ENCODE measurements around the gene SLC25A29.

The SLC25A29 gene

GRCh38 chr14:100330388-100330931 lies 24.2 kb upstream of the SLC25A29 start:
- no peak overlapping the region for H3K4me2 ChIP-seq (ENCODE audit: low read depth, low read length, poor library complexity, severe bottlenecking)
- H3K36me3 ChIP-seq (ENCODE audit: insufficient read depth, low read length): no peaks in the 10 kb centered on the region
- no peak overlapping the region for H2AFZ ChIP-seq (ENCODE audit: low read length)
- no peaks in the 10 kb centered on the region for H3K9me2 ChIP-seq (replicated peaks; ENCODE audit: low read depth, low read length)
- H3F3A ChIP-seq (ENCODE audit: low read depth): no peaks in the 10 kb centered on the region
- H3K9ac ChIP-seq (ENCODE audit: low read depth, low read length, poor library complexity, severe bottlenecking): no peak overlapping the region
- TF ChIP-seq EZH2phosphoT487 (IDR thresholded peaks at IDR 0.05; ENCODE audit: borderline replicate concordance): no peak
- no peak for TF ChIP-seq CTCF (conservative IDR thresholded peaks at IDR 0.05; ENCODE audit: low read length)
- H3K4me1 ChIP-seq (ENCODE audit: insufficient read depth, low read length, poor library complexity, severe bottlenecking): no peaks in the 10 kb centered on the region
- no peaks in the 10 kb centered on the region for H3K79me2 ChIP-seq (ENCODE audit: insufficient read depth, low read length)
- H3K9me3 ChIP-seq (ENCODE audit: insufficient read depth, low read depth, low read length): no peaks in the 10 kb centered on the region
- H3K27me3 ChIP-seq (ENCODE audit: insufficient read depth, low read length, poor library complexity, severe bottlenecking): no peaks in the 10 kb centered on the region
- no peaks in the 10 kb centered on the region for H4K20me1 ChIP-seq (ENCODE audit: insufficient read depth, low read length, poor library complexity, severe bottlenecking)
- no peak overlapping the region for H3K4me3 ChIP-seq (ENCODE audit: low read length, poor library complexity, severe bottlenecking)

- no peaks in the 10 kb centered on the region for H3K36me3 ChIP-seq (ENCODE audit: insufficient read depth, low read length)
- H3K4me2 ChIP-seq (ENCODE audit: low read depth, low read length, poor library complexity, severe bottlenecking): no peak overlapping the region
- H2AFZ ChIP-seq (ENCODE audit: low read length): no peak overlapping the region
- H4K20me1 ChIP-seq (ENCODE audit: insufficient read depth, low read length, poor library complexity, severe bottlenecking): no peaks in the 10 kb centered on the region
- H3K9me3 ChIP-seq (ENCODE audit: insufficient read depth, low read depth, low read length): no peaks in the 10 kb centered on the region
- H3F3A ChIP-seq (ENCODE audit: low read depth): no peaks in the 10 kb centered on the region
- no peaks in the 10 kb centered on the region for H3K79me2 ChIP-seq (ENCODE audit: insufficient read depth, low read length)
- TF ChIP-seq EZH2phosphoT487 (IDR thresholded peaks at IDR 0.05; ENCODE audit: borderline replicate concordance) (no peak), CTCF (conservative IDR thresholded peaks at IDR 0.05; ENCODE audit: low read length) (no peak)
- H3K4me1 ChIP-seq (ENCODE audit: insufficient read depth, low read length, poor library complexity, severe bottlenecking): no peaks in the 10 kb centered on the region
- no peak overlapping the region for H3K4me3 ChIP-seq (ENCODE audit: low read length, poor library complexity, severe bottlenecking)
- no peak overlapping the region for H3K9ac ChIP-seq (ENCODE audit: low read depth, low read length, poor library complexity, severe bottlenecking)
- no peaks in the 10 kb centered on the region for H3K27me3 ChIP-seq (ENCODE audit: insufficient read depth, low read length, poor library complexity, severe bottlenecking)
- no peaks in the 10 kb centered on the region for H3K9me2 ChIP-seq (replicated peaks; ENCODE audit: low read depth, low read length)
These were observed 23.7 kb upstream of the SLC25A29 start for GRCh38 chr14:100330007-100330344.

- no peaks in the 10 kb centered on the region for H3K79me2 ChIP-seq (ENCODE audit: insufficient read depth, low read length)
- H3F3A ChIP-seq (ENCODE audit: low read depth): no peaks in the 10 kb centered on the region
- TF ChIP-seq EZH2phosphoT487 (IDR thresholded peaks at IDR 0.05; ENCODE audit: borderline replicate concordance) (no peak), CTCF (conservative IDR thresholded peaks at IDR 0.05; ENCODE audit: low read length) (no peak)
- no peaks in the 10 kb centered on the region for H3K4me1 ChIP-seq (ENCODE audit: insufficient read depth, low read length, poor library complexity, severe bottlenecking)
- H4K20me1 ChIP-seq (ENCODE audit: insufficient read depth, low read length, poor library complexity, severe bottlenecking): no peaks in the 10 kb centered on the region
- no peaks in the 10 kb centered on the region for H3K9me2 ChIP-seq (replicated peaks; ENCODE audit: low read depth, low read length)
- no peaks in the 10 kb centered on the region for H3K9me3 ChIP-seq (ENCODE audit: insufficient read depth, low read depth, low read length)
- no peak overlapping the region for H3K4me3 ChIP-seq (ENCODE audit: low read length, poor library complexity, severe bottlenecking)
- no peak overlapping the region for H3K9ac ChIP-seq (ENCODE audit: low read depth, low read length, poor library complexity, severe bottlenecking)
- H3K27me3 ChIP-seq (ENCODE audit: insufficient read depth, low read length, poor library complexity, severe bottlenecking): no peaks in the 10 kb centered on the region
- no peak overlapping the region for H2AFZ ChIP-seq (ENCODE audit: low read length)
- H3K4me2 ChIP-seq (ENCODE audit: low read depth, low read length, poor library complexity, severe bottlenecking): no peak overlapping the region
- H3K36me3 ChIP-seq (ENCODE audit: insufficient read depth, low read length): no peaks in the 10 kb centered on the region
These were observed 23.2 kb upstream of the SLC25A29 start for GRCh38 chr14:100329233-100330006.

All from Loucy (cell line).